Esophagus squamous epithelium (tissue), 5 donors: ENCODE data around the gene MEF2C. TPM values are rescaled to one million over a fixed set of nuclear protein-coding genes. Genes with fewer than 3 reads are reported as not detected.

Experiments
- DNase-seq: peaks from one replicate; lab custom pipeline; 2025; lab: John Stamatoyannopoulos, UW
- H3K27ac ChIP-seq, 4 donors: fragments of 200-600 bp; sonication (generic); one replicate each; pipeline ENCODE4 v1.5.1; 2016 to 2019; ENCODE audit warnings: mild to moderate bottlenecking in 1 of 4
- H3K27me3 ChIP-seq, 4 donors: fragments of 200-600 bp; sonication (generic); 1 replicate in 3 of 4; 2 replicates in 1 of 4; pipeline versions ENCODE4 v1.5.1 to v1.6.0; 2017 to 2021; ENCODE audit warnings: antibody characterized with exemption in 1 of 4
- H3K36me3 ChIP-seq, 3 donors: fragments of 200-600 bp; sonication (generic); one replicate each; pipeline ENCODE4 v1.5.1; 2016 to 2019
- H3K4me1 ChIP-seq, 3 donors: fragments of 200-600 bp; sonication (generic); one replicate each; pipeline ENCODE4 v1.5.1; 2017 to 2019
- H3K4me3 ChIP-seq, 4 donors: fragments of 200-600 bp; sonication (generic); 1 replicate in 3 of 4; 2 replicates in 1 of 4; pipeline ENCODE4 v1.5.1; 2016 to 2019; ENCODE audit warnings: mild to moderate bottlenecking in 2 of 4, moderate library complexity in 1 of 4
- H3K9me3 ChIP-seq, 3 donors: fragments of 200-600 bp; sonication (generic); one replicate each; pipeline ENCODE4 v1.5.1; 2016 to 2019
- POLR2A ChIP-seq, 4 donors: fragments of 450-650 bp; IDR thresholded peaks; one replicate each; pipeline ENCODE4 v1.6.1; 2017; ENCODE audit warnings: antibody characterized with exemption in 4 of 4, mild to moderate bottlenecking in 4 of 4, moderate library complexity in 3 of 4
- WGBS, 2 donors: methylation state at CpG; one replicate each; pipeline ENCODE4 v1.1.5; 2018; 5-methylcytosine and 5-hydroxymethylcytosine counted together
- intact Hi-C: fragments of 100-400 bp; cut with DNase I; formaldehyde crosslinking; loops from one replicate; pipeline ENCODE4 v1.15.0; 2022
- total RNA-seq, 4 donors: library from RNA; depleted of rRNA; stranded (reverse); fragments of >200 nt; gene quantifications; one replicate each; pipeline ENCODE4 v1.1.0, GENCODE V29; 2016
- TF ChIP-seq, protein P1 (sequence below), 6 experiments: fragments of 450-650 bp in 4 of 6; fragments of 200-600 bp in 2 of 6; sonication (generic) in 2 of 6; IDR thresholded peaks; one replicate each; pipeline ENCODE4 v1.5.1; 2016 to 2019; ENCODE audit warnings: antibody characterized with exemption in 6 of 6, mild to moderate bottlenecking in 4 of 6, moderate library complexity in 4 of 6
- donor health status: DM: yes; HTN: yes; CAD: no.

MEF2C gene
- total RNA-seq, 4 donors from 2014 or later, result 3.1 to 17.5 (median 9.9) TPM

DNA sequence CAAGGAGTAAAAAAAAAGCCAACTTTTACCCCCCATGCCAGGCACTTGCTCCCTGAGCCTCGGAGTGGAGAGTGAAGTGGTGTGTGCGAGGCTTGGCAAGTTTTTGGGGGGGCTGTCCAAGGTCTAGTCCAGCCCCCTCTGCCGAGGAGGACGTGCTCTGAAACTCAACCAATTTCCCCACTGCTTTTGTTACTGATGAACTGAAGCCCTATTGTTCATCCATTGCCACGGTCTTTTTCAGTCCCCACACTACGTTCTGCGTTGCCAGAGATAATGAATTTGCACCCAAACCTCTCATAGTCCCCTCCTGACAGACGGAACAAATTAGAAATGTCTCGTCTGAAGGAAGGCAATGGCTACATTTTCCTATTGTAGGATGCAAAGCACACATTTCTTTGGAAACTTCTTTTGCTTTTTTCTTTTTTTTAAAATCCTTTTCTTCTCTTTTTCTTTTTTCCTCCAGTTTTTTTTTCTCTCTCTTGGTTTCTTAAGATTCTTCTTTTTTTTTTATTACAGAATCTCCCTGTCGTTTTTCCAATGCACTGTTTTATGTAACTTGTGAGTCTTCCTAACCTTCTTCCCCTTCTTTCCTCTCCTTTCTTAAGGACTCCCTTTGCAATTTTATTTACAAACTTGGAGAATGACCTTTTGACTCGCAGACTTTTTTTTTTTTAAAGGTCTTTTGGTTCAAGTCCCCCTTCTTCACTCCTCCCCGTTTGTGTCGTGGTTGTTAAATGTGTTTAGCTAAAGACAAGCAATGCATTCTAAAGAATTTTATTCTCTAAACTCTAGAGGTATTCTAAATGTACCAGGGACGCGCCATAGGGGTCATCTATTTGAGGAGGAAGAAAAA, 209.5 kb downstream of the MEF2C start:
- H3K27me3 ChIP-seq, result peaks cover 6 to 100% (median 59%) of the 10 kb centered on the region in 4 donors
- no peak for DNase-seq
- no peak overlapping the region for H3K27ac ChIP-seq
- TF ChIP-seq, protein P1, sequence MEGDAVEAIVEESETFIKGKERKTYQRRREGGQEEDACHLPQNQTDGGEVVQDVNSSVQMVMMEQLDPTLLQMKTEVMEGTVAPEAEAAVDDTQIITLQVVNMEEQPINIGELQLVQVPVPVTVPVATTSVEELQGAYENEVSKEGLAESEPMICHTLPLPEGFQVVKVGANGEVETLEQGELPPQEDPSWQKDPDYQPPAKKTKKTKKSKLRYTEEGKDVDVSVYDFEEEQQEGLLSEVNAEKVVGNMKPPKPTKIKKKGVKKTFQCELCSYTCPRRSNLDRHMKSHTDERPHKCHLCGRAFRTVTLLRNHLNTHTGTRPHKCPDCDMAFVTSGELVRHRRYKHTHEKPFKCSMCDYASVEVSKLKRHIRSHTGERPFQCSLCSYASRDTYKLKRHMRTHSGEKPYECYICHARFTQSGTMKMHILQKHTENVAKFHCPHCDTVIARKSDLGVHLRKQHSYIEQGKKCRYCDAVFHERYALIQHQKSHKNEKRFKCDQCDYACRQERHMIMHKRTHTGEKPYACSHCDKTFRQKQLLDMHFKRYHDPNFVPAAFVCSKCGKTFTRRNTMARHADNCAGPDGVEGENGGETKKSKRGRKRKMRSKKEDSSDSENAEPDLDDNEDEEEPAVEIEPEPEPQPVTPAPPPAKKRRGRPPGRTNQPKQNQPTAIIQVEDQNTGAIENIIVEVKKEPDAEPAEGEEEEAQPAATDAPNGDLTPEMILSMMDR (IDR thresholded peaks at IDR 0.05), result no peak
- no peaks in the 10 kb centered on the region for H3K36me3 ChIP-seq
- peaks cover 14 to 41% (median 20%) of the 10 kb centered on the region in 3 donors for H3K4me1 ChIP-seq
- intact Hi-C loops, result loop anchor here (10.0 kb wide), 1 partner anchor 529 kb away; no protein-coding TSS in a partner anchor
- H3K4me3 ChIP-seq, result peak overlapping the region in 2 of 4 donors; percentile 44 to 60
- H3K9me3 ChIP-seq, result no peaks in the 10 kb centered on the region
- 9 to 12% methylated on average over 12 to 15 of the region's 15 CpGs for WGBS, 2 donors

DNA sequence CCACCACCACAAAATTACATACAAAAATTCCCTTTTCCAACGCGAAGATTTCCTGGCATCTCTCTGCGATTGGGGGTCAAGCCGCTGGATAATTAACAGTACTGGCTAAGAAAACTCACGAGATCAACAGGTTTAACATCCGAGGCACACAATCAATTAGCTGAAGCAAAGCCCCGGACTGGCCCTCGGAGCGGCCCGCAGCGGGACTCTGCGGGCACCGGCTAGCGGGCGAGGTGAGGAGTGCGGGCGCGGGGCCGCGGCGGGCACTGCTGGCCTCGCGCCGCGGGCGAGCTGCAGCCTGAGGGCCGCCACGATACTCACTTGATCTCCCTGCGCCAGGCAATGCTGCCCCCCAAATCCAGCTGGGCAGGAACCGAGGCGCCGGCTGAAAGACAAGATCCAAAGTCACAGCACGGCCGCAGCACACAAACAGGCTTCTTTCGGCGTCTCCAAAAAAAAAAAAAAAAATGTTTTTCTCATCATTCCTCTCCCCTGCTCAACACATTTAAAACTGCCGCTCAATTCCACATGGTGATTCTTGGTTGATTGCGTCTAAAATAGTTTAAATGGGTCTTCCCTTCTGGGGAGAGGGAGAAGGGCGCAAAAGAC, 210.2 kb downstream of the MEF2C start:
- TF ChIP-seq, protein P1 (IDR thresholded peaks at IDR 0.05), result no peak
- no peak for TF ChIP-seq POLR2A (IDR thresholded peaks at IDR 0.05)
- intact Hi-C loops, result loop anchor here (10.0 kb wide), 1 partner anchor 528 kb away; no protein-coding TSS in a partner anchor
- no peak overlapping the region for H3K27ac ChIP-seq
- H3K4me1 ChIP-seq, result peaks cover 14 to 39% (median 22%) of the 10 kb centered on the region in 3 donors
- peak overlapping the region in 1 of 4 donors; percentile 8 for H3K4me3 ChIP-seq
- 10 to 23% methylated on average over 16 to 37 of the region's 39 CpGs for WGBS, 2 donors
- DNase-seq, result no peak
- peaks cover 8 to 100% (median 56%) of the 10 kb centered on the region in 4 donors for H3K27me3 ChIP-seq
- no peaks in the 10 kb centered on the region for H3K9me3 ChIP-seq
- no peaks in the 10 kb centered on the region for H3K36me3 ChIP-seq

DNA sequence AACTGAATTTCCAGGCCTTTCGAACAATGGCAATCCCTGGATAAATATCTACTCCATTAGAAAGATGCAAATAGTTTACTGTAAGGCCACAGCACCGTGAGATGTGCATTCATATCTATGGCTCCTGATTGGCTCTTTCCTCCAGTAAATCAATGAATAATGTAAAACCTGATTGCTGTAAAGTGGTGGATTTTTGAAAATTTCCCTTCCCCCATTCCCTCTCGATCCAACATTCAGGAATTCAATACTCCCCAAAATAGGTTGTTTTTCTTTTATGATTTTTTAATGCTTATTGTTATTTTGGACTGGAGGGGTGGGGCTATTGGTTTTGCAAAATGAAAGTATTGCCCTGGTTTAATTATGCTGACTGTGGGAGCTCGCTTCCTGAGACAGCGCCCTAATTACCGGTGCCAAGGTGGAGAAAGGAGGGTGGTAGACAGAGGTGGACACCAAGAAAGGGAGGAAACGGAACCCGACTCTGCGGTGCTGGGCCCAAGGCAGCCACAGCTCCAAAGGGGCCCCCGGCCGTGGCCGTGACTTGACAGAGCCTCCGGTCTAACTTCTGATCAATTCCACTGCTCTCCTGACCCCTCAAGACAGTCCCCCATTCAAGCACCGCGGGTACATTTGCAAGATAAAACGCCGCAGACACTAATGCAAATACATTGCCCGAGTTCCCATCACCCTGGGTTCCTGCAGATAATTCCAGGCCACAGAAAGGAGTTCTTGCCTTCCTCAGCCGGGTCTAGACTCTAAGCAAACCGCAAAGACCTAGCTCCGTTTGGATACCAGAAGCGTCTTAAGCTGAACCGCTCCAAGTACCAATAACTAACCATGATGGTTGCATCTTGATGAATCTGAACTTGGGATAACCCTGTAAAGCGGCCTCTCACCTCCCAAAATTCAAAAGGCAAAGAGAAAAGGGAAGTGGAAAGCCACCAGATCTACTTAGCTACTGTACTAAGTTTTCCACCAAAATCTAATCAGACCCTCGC, 211.2 kb downstream of the MEF2C start:
- peaks cover 10 to 100% (median 59%) of the 10 kb centered on the region in 4 donors for H3K27me3 ChIP-seq
- TF ChIP-seq, protein P1 (IDR thresholded peaks at IDR 0.05), result no peak
- no peak for TF ChIP-seq POLR2A (IDR thresholded peaks at IDR 0.05)

DNA sequence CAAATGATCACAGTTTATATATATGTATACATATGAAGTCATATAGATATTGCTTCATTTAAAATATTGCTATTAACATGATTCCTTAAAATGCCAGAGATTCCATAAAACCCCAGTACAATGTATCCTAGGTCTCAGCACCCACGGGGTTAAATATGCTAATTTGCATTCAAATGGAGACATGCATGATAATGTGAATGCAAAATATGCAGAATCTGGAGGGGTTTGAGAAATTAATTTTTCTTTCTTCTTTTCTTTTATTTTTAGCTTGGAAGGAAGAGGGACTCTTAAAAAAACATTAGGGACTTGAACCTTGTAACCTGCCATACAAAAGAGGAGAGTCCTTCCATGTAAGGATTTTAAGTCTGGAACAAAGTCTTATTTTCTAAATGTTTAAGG, 211.9 kb downstream of the MEF2C start:
- Histone ChIP-seq H3K27me3 (peaks cover 10 to 100% (median 60%) of the 10 kb centered on the region in 4 donors), H3K9me3 (no peaks in the 10 kb centered on the region), H3K4me1 (peaks cover 21 to 54% (median 30%) of the 10 kb centered on the region in 3 donors), H3K36me3 (no peaks in the 10 kb centered on the region), H3K27ac (no peak overlapping the region), H3K4me3 (no peak overlapping the region)
- no peak for DNase-seq
- intact Hi-C loops, result loop anchor here (10.0 kb wide), 1 partner anchor 526 kb away; no protein-coding TSS in a partner anchor
- WGBS, 2 donors, result 0 to 11% methylated on average over 1 of the region's 1 CpG
- TF ChIP-seq POLR2A (IDR thresholded peaks at IDR 0.05), result no peak
- TF ChIP-seq, protein P1 (IDR thresholded peaks at IDR 0.05), result no peak

More for the DNA sequence above, 211.2 kb downstream of the MEF2C start:
- Histone ChIP-seq H3K4me3 (peak overlapping the region in 1 of 4 donors; percentile 26), H3K9me3 (no peaks in the 10 kb centered on the region), H3K36me3 (no peaks in the 10 kb centered on the region), H3K4me1 (peaks cover 21 to 49% (median 30%) of the 10 kb centered on the region in 3 donors), H3K27ac (no peak overlapping the region)
- 12 to 18% methylated on average over 15 to 23 of the region's 25 CpGs for WGBS, 2 donors
- intact Hi-C loops, result loop anchor here (10.0 kb wide), 1 partner anchor 527 kb away; no protein-coding TSS in a partner anchor
- no peak for DNase-seq
